Mucosa of descending colon (tissue), 3 donors: ENCODE measurements around the gene SPRTN. TPM values are rescaled to one million over a fixed set of nuclear protein-coding genes. Genes with fewer than 3 reads are reported as not detected.
A peak's percentile ranks its signal among the peaks of the same experiment; 100 is the strongest.

Source experiments
- ATAC-seq: fragments of 200-7000 bp; cut with Tn5 transposase; one replicate; pipeline ENCODE4 v1.9.1; 2020; ENCODE audit warnings: mild to moderate bottlenecking, moderate library complexity
- DNase-seq, 3 donors: peaks; one replicate each; pipeline ENCODE4 v3.0.0-alpha.2; 2020
- H3K36me3 ChIP-seq: fragments of 200-600 bp; one replicate; pipeline ENCODE4 v1.8.0; 2021; ENCODE audit warnings: low read depth, mild to moderate bottlenecking
- H3K4me1 ChIP-seq: fragments of 200-600 bp; one replicate; pipeline ENCODE4 v1.8.0; 2021; ENCODE audit warnings: low read depth, mild to moderate bottlenecking
- H3K4me3 ChIP-seq: fragments of 200-600 bp; one replicate; pipeline ENCODE4 v1.8.0; 2021; ENCODE audit warnings: mild to moderate bottlenecking
- H3K9me3 ChIP-seq: fragments of 200-600 bp; one replicate; pipeline ENCODE4 v1.8.0; 2021; ENCODE audit warnings: mild to moderate bottlenecking
- CTCF ChIP-seq: fragments of 200-600 bp; IDR thresholded peaks from one replicate; pipeline ENCODE4 v1.8.0; 2022; ENCODE audit warnings: antibody characterized with exemption, mild to moderate bottlenecking
- intact Hi-C, 2 donors: fragments of 100-400 bp; cut with DNase I in 1 of 2; cut with micrococcal nuclease in 1 of 2; formaldehyde crosslinking; loops; one replicate each; pipeline versions ENCODE4 v1.11.0 to v1.11.1; 2022; cut with DNase I, micrococcal nuclease
- long read RNA-seq, 2 donors: library from polyadenylated mRNA; unstranded; transcript quantifications; one replicate each; pipeline ENCODE4 v2.0.0, GENCODE V29; 2019 to 2021
- total RNA-seq, 3 donors: library from RNA; stranded (reverse); fragmentation: NEBNext Ultra II Directional in 2 of 3; extraction: Animal tissue kit (Norgen Biotek cat#: 25700) in 2 of 3; gene quantifications; one replicate each; pipeline versions ENCODE4 v1.2.1 to v1.2.4, GENCODE V29; 2021 to 2023
- donor health status: DM: no; HTN: no; CAD: no; lungs with moderate emphysema.
- donor health status: DM: no; HTN: no; CAD: no.
- donor health status: DM: no; HTN: yes; CAD: no.

SPRTN gene
- total RNA-seq = 10 to 100 TPM; 10.7 to 13.1 (median 11.5) TPM
- long read RNA-seq, donor 1, transcript SPRTN-202 (5 exons, 3,468 nt) = major isoform, 7 of 10 reads
- long read RNA-seq, donor 1, partial matches to known transcripts = 0 of 10 reads
- long read RNA-seq, donor 1, other reads (novel, unspliced or antisense) = 1 of 10 reads
- long read RNA-seq, donor 2, partial matches to known transcripts = 0 of 7 reads
- long read RNA-seq, donor 2, other reads (novel, unspliced or antisense) = 0 of 7 reads

DNA sequence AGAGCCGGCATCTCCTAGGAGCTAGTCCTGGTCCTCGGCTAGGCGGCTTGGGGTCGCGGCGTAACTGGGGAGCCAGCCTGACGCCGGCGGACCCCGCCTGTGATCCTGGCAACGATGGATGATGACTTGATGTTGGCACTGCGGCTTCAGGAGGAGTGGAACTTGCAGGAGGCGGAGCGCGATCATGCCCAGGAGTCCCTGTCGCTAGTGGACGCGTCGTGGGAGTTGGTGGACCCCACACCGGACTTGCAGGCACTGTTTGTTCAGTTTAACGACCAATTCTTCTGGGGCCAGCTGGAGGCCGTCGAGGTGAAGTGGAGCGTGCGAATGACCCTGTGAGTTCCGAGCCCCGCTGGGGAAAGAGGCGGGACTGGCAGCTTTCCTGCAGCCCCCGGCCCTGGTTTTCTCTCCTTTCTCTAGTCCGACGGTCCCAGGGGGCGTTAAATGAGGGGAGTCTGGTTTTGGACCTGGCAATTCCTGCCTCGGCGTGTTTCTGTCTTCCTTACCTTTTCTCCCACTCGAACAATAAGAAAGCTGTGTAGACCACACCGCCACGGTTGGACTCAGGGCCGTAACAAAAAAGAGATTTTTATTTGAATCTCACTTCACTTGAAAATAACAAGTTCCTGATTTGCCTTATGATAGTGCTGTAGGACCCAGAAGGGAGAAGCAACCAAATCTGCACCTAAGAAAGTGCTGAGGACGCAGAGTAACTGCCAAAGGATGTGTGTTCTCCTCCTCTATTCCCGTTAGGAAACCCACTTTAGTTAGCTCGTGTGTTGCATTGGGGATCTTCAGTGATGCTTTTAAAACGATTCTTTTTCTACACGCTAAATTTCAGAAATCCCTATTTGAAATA, at the start of gene SPRTN:
SPRTN (plus strand) TSS at position 24 of the 859 bp plus-strand sequence; CDS start at position 115, 91 bp downstream.
- no peaks in the 10 kb centered on the region for H3K9me3 ChIP-seq
- DNase-seq (no peak), ATAC-seq (no peak)
- intact Hi-C loops = no loop called here
- peaks cover 44% of the 10 kb centered on the region for H3K4me1 ChIP-seq
- H3K4me3 ChIP-seq = peak within 1 kb of the TSS; percentile 88
- H3K36me3 ChIP-seq = no peaks in the 10 kb centered on the region
- no peak for TF ChIP-seq CTCF

GRCh38 chr1:231295938-231296337, 42.2 kb upstream of the SPRTN start:
- intact Hi-C loops = no loop called here
- no peak for TF ChIP-seq CTCF
- Histone ChIP-seq H3K36me3 (no peaks in the 10 kb centered on the region), H3K4me1 (no peaks in the 10 kb centered on the region), H3K9me3 (no peaks in the 10 kb centered on the region), H3K4me3 (no peak overlapping the region)
- no peak for DNase-seq
- ATAC-seq = no peak

DNA sequence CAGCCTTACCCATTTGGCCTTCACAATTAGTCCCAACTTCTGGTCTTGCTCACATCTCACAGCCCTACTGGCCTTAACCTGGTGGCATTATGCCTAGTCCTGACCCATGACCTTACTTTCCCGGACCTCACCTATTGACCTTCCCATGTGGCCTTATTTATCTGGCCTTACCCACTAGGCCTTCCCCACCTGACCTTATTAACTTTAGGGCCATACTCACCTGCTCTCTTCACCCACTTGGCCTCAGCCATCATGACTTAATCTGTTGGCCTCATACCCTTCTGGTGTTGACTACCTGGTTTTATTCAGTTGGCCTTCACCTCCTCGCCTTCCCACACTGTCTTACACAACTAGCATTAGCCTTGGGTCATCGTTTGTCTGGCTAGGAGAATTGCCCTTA, 36.1 kb upstream of the SPRTN start:
- Histone ChIP-seq H3K36me3 (no peaks in the 10 kb centered on the region), H3K4me1 (no peaks in the 10 kb centered on the region), H3K9me3 (no peaks in the 10 kb centered on the region), H3K4me3 (no peak overlapping the region)
- intact Hi-C loops = no loop called here
- DNase-seq (no peak), ATAC-seq (no peak)
- TF ChIP-seq CTCF = no peak

GRCh38 chr1:231310391-231310934, 27.6 kb upstream of the SPRTN start:
- Histone ChIP-seq H3K36me3 (no peaks in the 10 kb centered on the region), H3K4me1 (no peaks in the 10 kb centered on the region), H3K9me3 (no peaks in the 10 kb centered on the region), H3K4me3 (no peak overlapping the region)
- TF ChIP-seq CTCF = no peak
- intact Hi-C loops = no loop called here
- DNase-seq (no peak), ATAC-seq (no peak)

GRCh38 chr1:231311720-231312431, 26.2 kb upstream of the SPRTN start:
- Histone ChIP-seq H3K4me3 (no peak overlapping the region), H3K36me3 (no peaks in the 10 kb centered on the region), H3K4me1 (no peaks in the 10 kb centered on the region), H3K9me3 (no peaks in the 10 kb centered on the region)
- no peak for TF ChIP-seq CTCF
- ATAC-seq (no peak), DNase-seq (no peak)
- intact Hi-C loops = no loop called here
